Measurements from ENCODE around the gene TMEM219. TPM values are rescaled to one million over a fixed set of nuclear protein-coding genes. Genes with fewer than 3 reads are reported as not detected.

TMEM219 gene
- total and polyA plus RNA-seq, 5 donors from 2014 or later = 76.7 to 261 (median 198) TPM

GRCh38 chr16:29972992-29973383, 11.1 kb downstream of the TMEM219 start:
- H3K4me1 Mint-ChIP-seq = peaks cover 20 to 42% (median 28%) of the 10 kb centered on the region in 4 donors
- peak overlapping the region; percentile 57 for H3K4me3 ChIP-seq (ENCODE audit: low read depth, low read length)
- H3K27ac ChIP-seq (ENCODE audit: insufficient read depth, low read length, poor library complexity, severe bottlenecking) = peak overlapping the region; percentile 83
- H3K27me3 ChIP-seq (ENCODE audit: control insufficient read depth, insufficient read depth, low read length) = no peaks in the 10 kb centered on the region
- ATAC-seq (ENCODE audit: low read depth in 2 of 2) (no peak), DNase-seq (no peak)
- H3K36me3 Mint-ChIP-seq = peaks cover 10% of the 10 kb centered on the region
- H3K4me1 ChIP-seq (ENCODE audit: control insufficient read depth, insufficient read depth, low read length, poor library complexity, severe bottlenecking) = peaks cover 37% of the 10 kb centered on the region
- no peaks in the 10 kb centered on the region for H3K27me3 Mint-ChIP-seq
- H3K36me3 ChIP-seq (ENCODE audit: control insufficient read depth, insufficient read depth, low read length) = peaks cover 16% of the 10 kb centered on the region
- no peaks in the 10 kb centered on the region for H3K9me3 ChIP-seq (ENCODE audit: control insufficient read depth in 2 of 2, low read length in 2 of 2)
- peak overlapping the region; percentile 84 to 100 (median 90) for H3K4me3 Mint-ChIP-seq
- no peaks in the 10 kb centered on the region for H3K9me3 Mint-ChIP-seq
- H3K27ac Mint-ChIP-seq = peak overlapping the region in 2 of 3 donors; percentile 87 to 88

GRCh38 chr16:29973384-29974246, 11.7 kb downstream of the TMEM219 start, which contains the start of gene TAOK2:
Gene TAOK2, plus strand, starts transcription at chr16:29973868. Its CDS starts 3,905 bp downstream, at chr16:29977773.
- peak within 1 kb of the TSS; percentile 87 to 93 (median 89) for H3K27ac Mint-ChIP-seq
- ATAC-seq (ENCODE audit: low read depth in 2 of 2) = peak; percentile 95 to 96

GRCh38 chr16:29974291-29975133, 12.6 kb downstream of the TMEM219 start:
- ATAC-seq (ENCODE audit: low read depth in 2 of 2) (no peak), DNase-seq (peak; percentile 6 to 46 (median 26))
- Mint-ChIP-seq H3K9me3 (no peaks in the 10 kb centered on the region), H3K27ac (peak overlapping the region; percentile 87 to 93 (median 89)), H3K36me3 (peaks cover 8% of the 10 kb centered on the region), H3K4me3 (peak overlapping the region; percentile 84 to 100 (median 90)), H3K27me3 (no peaks in the 10 kb centered on the region), H3K4me1 (peaks cover 13 to 42% (median 28%) of the 10 kb centered on the region in 4 donors)
- Histone ChIP-seq H3K27me3 (ENCODE audit: control insufficient read depth, insufficient read depth, low read length) (no peaks in the 10 kb centered on the region), H3K4me1 (ENCODE audit: control insufficient read depth, insufficient read depth, low read length, poor library complexity, severe bottlenecking) (peaks cover 37% of the 10 kb centered on the region), H3K4me3 (ENCODE audit: low read depth, low read length) (peak overlapping the region; percentile 87), H3K9me3 (ENCODE audit: control insufficient read depth in 2 of 2, low read length in 2 of 2) (no peaks in the 10 kb centered on the region), H3K27ac (ENCODE audit: insufficient read depth, low read length, poor library complexity, severe bottlenecking) (peak overlapping the region; percentile 83), H3K36me3 (ENCODE audit: control insufficient read depth, insufficient read depth, low read length) (peaks cover 21% of the 10 kb centered on the region)

More at GRCh38 chr16:29973384-29974246, 11.7 kb downstream of the TMEM219 start, which contains the start of gene TAOK2:
- Histone ChIP-seq H3K9me3 (ENCODE audit: control insufficient read depth in 2 of 2, low read length in 2 of 2) (no peaks in the 10 kb centered on the region), H3K27me3 (ENCODE audit: control insufficient read depth, insufficient read depth, low read length) (no peaks in the 10 kb centered on the region), H3K27ac (ENCODE audit: insufficient read depth, low read length, poor library complexity, severe bottlenecking) (peak within 1 kb of the TSS; percentile 83), H3K4me3 (ENCODE audit: low read depth, low read length) (peak within 1 kb of the TSS; percentile 87), H3K36me3 (ENCODE audit: control insufficient read depth, insufficient read depth, low read length) (peaks cover 16% of the 10 kb centered on the region), H3K4me1 (ENCODE audit: control insufficient read depth, insufficient read depth, low read length, poor library complexity, severe bottlenecking) (peaks cover 37% of the 10 kb centered on the region)
- no peaks in the 10 kb centered on the region for H3K9me3 Mint-ChIP-seq
- peak; percentile 90 to 98 (median 93) for DNase-seq
- H3K27me3 Mint-ChIP-seq = no peaks in the 10 kb centered on the region
- H3K4me3 Mint-ChIP-seq = peak within 1 kb of the TSS; percentile 84 to 100 (median 90)
- peaks cover 7% of the 10 kb centered on the region for H3K36me3 Mint-ChIP-seq
- H3K4me1 Mint-ChIP-seq = peaks cover 16 to 42% (median 28%) of the 10 kb centered on the region in 4 donors

GRCh38 chr16:29975134-29975538, 13.3 kb downstream of the TMEM219 start:
- Mint-ChIP-seq H3K27ac (peak overlapping the region; percentile 54 to 89 (median 87)), H3K9me3 (no peaks in the 10 kb centered on the region), H3K36me3 (peaks cover 10% of the 10 kb centered on the region), H3K4me1 (peaks cover 13 to 42% (median 28%) of the 10 kb centered on the region in 4 donors), H3K4me3 (peak overlapping the region; percentile 84 to 100 (median 90)), H3K27me3 (no peaks in the 10 kb centered on the region)
- H3K36me3 ChIP-seq (ENCODE audit: control insufficient read depth, insufficient read depth, low read length) = peaks cover 25% of the 10 kb centered on the region
- no peaks in the 10 kb centered on the region for H3K27me3 ChIP-seq (ENCODE audit: control insufficient read depth, insufficient read depth, low read length)
- H3K27ac ChIP-seq (ENCODE audit: insufficient read depth, low read length, poor library complexity, severe bottlenecking) = peak overlapping the region; percentile 83
- ATAC-seq (ENCODE audit: low read depth in 2 of 2) (no peak), DNase-seq (no peak)
- H3K9me3 ChIP-seq (ENCODE audit: control insufficient read depth in 2 of 2, low read length in 2 of 2) = no peaks in the 10 kb centered on the region
- H3K4me3 ChIP-seq (ENCODE audit: low read depth, low read length) = peak overlapping the region; percentile 87
- peaks cover 37% of the 10 kb centered on the region for H3K4me1 ChIP-seq (ENCODE audit: control insufficient read depth, insufficient read depth, low read length, poor library complexity, severe bottlenecking)

GRCh38 chr16:29975811-29976511, 14.1 kb downstream of the TMEM219 start:
- Mint-ChIP-seq H3K27ac (peak overlapping the region; percentile 39 to 89 (median 87)), H3K36me3 (peaks cover 15% of the 10 kb centered on the region), H3K27me3 (no peaks in the 10 kb centered on the region), H3K9me3 (no peaks in the 10 kb centered on the region), H3K4me3 (peak overlapping the region; percentile 84 to 100 (median 90)), H3K4me1 (peaks cover 13 to 42% (median 28%) of the 10 kb centered on the region in 4 donors)
- Histone ChIP-seq H3K36me3 (ENCODE audit: control insufficient read depth, insufficient read depth, low read length) (peaks cover 30% of the 10 kb centered on the region), H3K27me3 (ENCODE audit: control insufficient read depth, insufficient read depth, low read length) (no peaks in the 10 kb centered on the region), H3K27ac (ENCODE audit: insufficient read depth, low read length, poor library complexity, severe bottlenecking) (peak overlapping the region; percentile 83), H3K4me3 (ENCODE audit: low read depth, low read length) (peak overlapping the region; percentile 87), H3K9me3 (ENCODE audit: control insufficient read depth in 2 of 2, low read length in 2 of 2) (no peaks in the 10 kb centered on the region), H3K4me1 (ENCODE audit: control insufficient read depth, insufficient read depth, low read length, poor library complexity, severe bottlenecking) (peaks cover 37% of the 10 kb centered on the region)
- peak in 1 of 3 donors; percentile 14 for DNase-seq
- ATAC-seq (ENCODE audit: low read depth in 2 of 2) = no peak

- ATAC-seq (ENCODE audit: low read depth in 2 of 2) (no peak), DNase-seq (no peak)
- H3K36me3 ChIP-seq (ENCODE audit: control insufficient read depth, insufficient read depth, low read length) = peaks cover 41% of the 10 kb centered on the region
- Mint-ChIP-seq H3K9me3 (no peaks in the 10 kb centered on the region), H3K4me3 (peak overlapping the region in 2 of 4 donors; percentile 48 to 100), H3K36me3 (peaks cover 17% of the 10 kb centered on the region), H3K4me1 (peaks cover 13 to 42% (median 28%) of the 10 kb centered on the region in 4 donors), H3K27ac (peak overlapping the region in 2 of 3 donors; percentile 52 to 87), H3K27me3 (no peaks in the 10 kb centered on the region)
- no peaks in the 10 kb centered on the region for H3K9me3 ChIP-seq (ENCODE audit: control insufficient read depth in 2 of 2, low read length in 2 of 2)
- H3K4me3 ChIP-seq (ENCODE audit: low read depth, low read length) = no peak overlapping the region
- H3K4me1 ChIP-seq (ENCODE audit: control insufficient read depth, insufficient read depth, low read length, poor library complexity, severe bottlenecking) = peaks cover 37% of the 10 kb centered on the region
- no peak overlapping the region for H3K27ac ChIP-seq (ENCODE audit: insufficient read depth, low read length, poor library complexity, severe bottlenecking)
- no peaks in the 10 kb centered on the region for H3K27me3 ChIP-seq (ENCODE audit: control insufficient read depth, insufficient read depth, low read length)
These were observed 15.4 kb downstream of the TMEM219 start for GRCh38 chr16:29977063-29977825.

Measured in CD4-positive, CD25-positive, alpha-beta regulatory T cell (primary cell).